ENCODE results near the gene S100A11. TPM values are rescaled to one million over a fixed set of nuclear protein-coding genes. Genes with fewer than 3 reads are reported as not detected.

The S100A11 gene
- total and polyA plus RNA-seq, 4 donors, result 69.4 to 3,092 (median 1,654) TPM

DNA sequence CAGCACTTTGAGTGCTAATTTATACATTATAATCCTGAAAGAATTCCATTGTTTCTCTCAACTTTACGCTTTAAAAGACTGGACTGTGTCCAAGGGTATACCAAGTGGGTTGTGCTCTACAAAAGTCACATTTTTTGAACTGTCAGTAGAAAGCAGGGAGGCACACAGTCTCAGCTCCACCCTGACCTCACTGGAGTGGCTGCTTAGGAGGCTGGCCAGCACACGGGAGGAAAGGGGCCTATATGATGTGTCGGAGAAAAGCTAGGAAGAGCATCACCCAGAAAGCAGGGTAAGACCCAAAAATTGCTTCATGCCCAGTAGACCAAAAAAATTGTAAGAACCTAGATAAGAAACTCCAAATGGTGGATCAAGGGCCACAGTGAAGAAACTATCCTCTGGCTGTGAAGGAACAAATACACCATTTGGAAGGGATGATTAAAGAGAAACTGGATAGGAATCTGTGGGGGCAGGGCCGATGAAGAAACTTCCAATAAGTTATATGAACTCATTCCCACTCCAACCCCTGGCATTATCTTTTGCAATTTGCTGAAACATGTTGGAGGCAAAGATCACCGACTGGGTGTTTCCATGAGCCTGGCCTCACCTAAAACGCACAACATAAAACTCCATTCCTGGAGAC lies 45.0 kb downstream of the S100A11 start:
- H3K4me3 ChIP-seq, result peak overlapping the region; percentile 29
- H3K36me3 ChIP-seq (ENCODE audit: control insufficient read depth in 4 of 4, insufficient read depth in 4 of 4, low read length in 4 of 4), result no peaks in the 10 kb centered on the region
- peak overlapping the region; percentile 93 to 96 for H3K27ac ChIP-seq (ENCODE audit: low read depth in 1 of 2, low read length in 1 of 2)
- DNase-seq (peak in 2 of 3 donors; percentile 25 to 48), ATAC-seq (ENCODE audit: insufficient read depth, low FRiP score) (no peak)
- H3K9ac ChIP-seq (ENCODE audit: insufficient read depth in 1 of 2, low read length in 2 of 2), result peak overlapping the region in 1 of 2 donors; percentile 59
- no peaks in the 10 kb centered on the region for H3K9me3 ChIP-seq (ENCODE audit: control insufficient read depth in 4 of 4, insufficient read depth in 3 of 4, low read length in 3 of 4)
- 36 to 69% methylated on average over 6 of the region's 6 CpGs for WGBS, 2 donors
- no peak for TF ChIP-seq CTCF (IDR thresholded peaks at IDR 0.05; ENCODE audit: control extremely low read depth, extremely low read depth)
- H3K4me1 ChIP-seq (ENCODE audit: control insufficient read depth in 5 of 5, insufficient read depth in 5 of 5, low read length in 5 of 5), result peaks cover 13 to 61% (median 29%) of the 10 kb centered on the region in 5 donors
- H3K27me3 ChIP-seq (ENCODE audit: control insufficient read depth in 3 of 3, insufficient read depth in 3 of 3, low read length in 2 of 3), result no peaks in the 10 kb centered on the region

GRCh38 chr1:151990856-151991198 lies 46.0 kb downstream of the S100A11 start:
- Histone ChIP-seq H3K4me3 (no peak overlapping the region), H3K4me1 (ENCODE audit: control insufficient read depth in 5 of 5, insufficient read depth in 5 of 5, low read length in 5 of 5) (peaks cover 13 to 61% (median 29%) of the 10 kb centered on the region in 5 donors), H3K27ac (ENCODE audit: low read depth in 1 of 2, low read length in 1 of 2) (peak overlapping the region in 1 of 2 donors; percentile 83), H3K36me3 (ENCODE audit: control insufficient read depth in 4 of 4, insufficient read depth in 4 of 4, low read length in 4 of 4) (peaks cover 0 to 2% (median 2%) of the 10 kb centered on the region in 4 donors), H3K27me3 (ENCODE audit: control insufficient read depth in 3 of 3, insufficient read depth in 3 of 3, low read length in 2 of 3) (no peaks in the 10 kb centered on the region), H3K9me3 (ENCODE audit: control insufficient read depth in 4 of 4, insufficient read depth in 3 of 4, low read length in 3 of 4) (no peaks in the 10 kb centered on the region), H3K9ac (ENCODE audit: insufficient read depth in 1 of 2, low read length in 2 of 2) (no peak overlapping the region)
- TF ChIP-seq CTCF (IDR thresholded peaks at IDR 0.05; ENCODE audit: control extremely low read depth, extremely low read depth), result no peak
- 19 to 41% methylated on average over 5 of the region's 5 CpGs for WGBS, 2 donors
- ATAC-seq (ENCODE audit: insufficient read depth, low FRiP score), result no peak
- peak; percentile 89 to 97 (median 95) for DNase-seq

- H3K27me3 ChIP-seq (ENCODE audit: control insufficient read depth in 3 of 3, insufficient read depth in 3 of 3, low read length in 2 of 3), result no peaks in the 10 kb centered on the region
- WGBS, 2 donors, result 55 to 76% methylated on average over 5 of the region's 5 CpGs
- H3K4me3 ChIP-seq, result no peak overlapping the region
- no peaks in the 10 kb centered on the region for H3K9me3 ChIP-seq (ENCODE audit: control insufficient read depth in 4 of 4, insufficient read depth in 3 of 4, low read length in 3 of 4)
- ATAC-seq (ENCODE audit: insufficient read depth, low FRiP score), result no peak
- peaks cover 4 to 8% (median 7%) of the 10 kb centered on the region in 4 donors for H3K36me3 ChIP-seq (ENCODE audit: control insufficient read depth in 4 of 4, insufficient read depth in 4 of 4, low read length in 4 of 4)
- TF ChIP-seq CTCF (IDR thresholded peaks at IDR 0.05; ENCODE audit: control extremely low read depth, extremely low read depth), result no peak
- no peak overlapping the region for H3K9ac ChIP-seq (ENCODE audit: insufficient read depth in 1 of 2, low read length in 2 of 2)
- DNase-seq, result peak in 2 of 3 donors; percentile 52 to 64
- peak overlapping the region; percentile 45 to 83 for H3K27ac ChIP-seq (ENCODE audit: low read depth in 1 of 2, low read length in 1 of 2)
- H3K4me1 ChIP-seq (ENCODE audit: control insufficient read depth in 5 of 5, insufficient read depth in 5 of 5, low read length in 5 of 5), result peaks cover 13 to 61% (median 29%) of the 10 kb centered on the region in 5 donors
These were observed 46.5 kb downstream of the S100A11 start for GRCh38 chr1:151990058-151990855.

All from lung (tissue), 12 donors.